Bronchial epithelial cell (primary cell): ENCODE results near the gene PTPN1. TPM values are rescaled to one million over a fixed set of nuclear protein-coding genes. Genes with fewer than 3 reads are reported as not detected.

Experiments used
- DNase-seq: peaks from one replicate; pipeline ENCODE4 v3.0.0-alpha.2; 2010; ENCODE audit warnings: low read depth
- FAIRE-seq: peaks from 2 replicates; lab custom pipeline; 2011; peaks lifted over from hg19 to GRCh38; lab: Jason Lieb, UNC
- H3K27me3 ChIP-seq: 2 replicates; pipeline ENCODE4 v1.5.1; 2011; ENCODE audit warnings: low read length; ENCODE audit not compliant: control insufficient read depth, insufficient read depth
- H3K36me3 ChIP-seq: 2 replicates; pipeline ENCODE4 v1.5.1; 2011; ENCODE audit warnings: low read length; ENCODE audit not compliant: control insufficient read depth, insufficient read depth
- H3K4me3 ChIP-seq: 2 replicates; pipeline ENCODE4 v1.5.1; 2011; ENCODE audit warnings: mild to moderate bottlenecking, low read depth, low read length, control low read depth
- CTCF ChIP-seq: IDR thresholded peaks from 2 replicates; pipeline ENCODE4 v1.5.1; 2011; ENCODE audit warnings: mild to moderate bottlenecking, moderate library complexity, low read length, control low read depth, inconsistent platforms; ENCODE audit not compliant: insufficient read depth, severe bottlenecking
- total RNA-seq: library from RNA; depleted of rRNA; stranded (reverse); fragments of >200 nt; gene quantifications from 2 replicates; pipeline ENCODE4 v1.2.1, GENCODE V29; 2014

PTPN1 gene
- total RNA-seq, 1 donor from 2014 or later = 18.4 TPM

GRCh38 chr20:50557549-50558134 is 47.5 kb downstream of the PTPN1 start:
- Histone ChIP-seq H3K4me3 (no peak overlapping the region), H3K27me3 (no peaks in the 10 kb centered on the region), H3K36me3 (peaks cover 5% of the 10 kb centered on the region)
- FAIRE-seq (no peak), DNase-seq (no peak)
- TF ChIP-seq CTCF = no peak

- H3K36me3 ChIP-seq = peaks cover 8% of the 10 kb centered on the region
- H3K4me3 ChIP-seq = no peak overlapping the region
- H3K27me3 ChIP-seq = no peaks in the 10 kb centered on the region
- TF ChIP-seq CTCF = no peak
- DNase-seq (peak; percentile 88), FAIRE-seq (no peak)
Observed at GRCh38 chr20:50558483-50558925, 48.3 kb downstream of the PTPN1 start.

GRCh38 chr20:50559149-50559548 is 49.0 kb downstream of the PTPN1 start:
- FAIRE-seq = no peak
- Histone ChIP-seq H3K36me3 (peaks cover 8% of the 10 kb centered on the region), H3K27me3 (no peaks in the 10 kb centered on the region), H3K4me3 (no peak overlapping the region)
- no peak for TF ChIP-seq CTCF
- DNase-seq = no peak

DNA sequence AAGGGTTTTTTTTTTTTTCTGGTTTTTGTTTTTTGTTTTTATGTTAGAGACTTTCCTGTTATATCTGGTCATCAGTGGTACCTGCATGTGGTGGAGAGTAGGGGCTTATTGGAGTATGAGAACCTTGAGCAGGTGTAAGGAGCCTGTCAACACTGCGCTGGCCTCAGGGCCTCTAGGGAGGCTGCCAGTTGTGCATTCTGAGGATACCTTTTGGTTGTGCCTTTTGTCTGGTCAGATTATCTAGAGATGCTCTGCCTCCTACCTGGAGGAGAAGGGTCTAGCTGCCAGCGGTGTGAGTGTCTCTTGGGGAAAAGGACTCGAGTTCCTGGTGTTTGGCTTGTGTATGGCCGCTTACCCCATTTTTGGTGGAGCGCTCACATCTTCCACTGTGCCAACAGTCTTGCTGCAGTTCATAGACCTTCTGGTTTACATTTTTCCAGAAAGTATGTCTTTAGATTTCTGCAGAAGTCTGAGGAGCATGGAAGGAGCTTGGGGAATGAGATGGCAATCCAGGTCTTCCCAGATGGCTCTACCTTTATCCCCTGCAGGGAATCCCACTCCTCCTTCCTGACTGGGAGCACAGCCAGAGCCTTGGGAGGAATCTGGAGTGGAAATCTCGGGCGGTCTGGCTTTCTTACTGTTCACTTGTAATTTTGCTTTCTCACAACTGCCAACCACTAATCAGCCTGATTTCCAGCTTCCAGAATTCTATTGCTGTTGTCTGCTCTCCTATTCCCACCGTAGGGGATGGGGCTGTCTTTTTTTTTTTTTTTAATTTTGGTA is 49.9 kb downstream of the PTPN1 start:
- Histone ChIP-seq H3K36me3 (peaks cover 8% of the 10 kb centered on the region), H3K4me3 (no peak overlapping the region), H3K27me3 (no peaks in the 10 kb centered on the region)
- DNase-seq (no peak), FAIRE-seq (no peak)
- no peak for TF ChIP-seq CTCF

- H3K4me3 ChIP-seq = no peak overlapping the region
- no peak for FAIRE-seq
- TF ChIP-seq CTCF = no peak
- H3K27me3 ChIP-seq = no peaks in the 10 kb centered on the region
- no peak for DNase-seq
- peaks cover 11% of the 10 kb centered on the region for H3K36me3 ChIP-seq
Observed at GRCh38 chr20:50560867-50561266, 50.7 kb downstream of the PTPN1 start.
